Stomach (tissue), 9 donors: ENCODE measurements around the gene MIOX. TPM values are rescaled to one million over a fixed set of nuclear protein-coding genes. Genes with fewer than 3 reads are reported as not detected.

Source experiments
- DNase-seq, 2 donors: peaks; one replicate each; pipeline versions ENCODE4 v3.0.0 to v3.0.0-alpha.2; 2013 to 2019
- H3K27ac ChIP-seq, 5 donors: fragments of 200-600 bp in 4 of 5; sonication (generic) in 4 of 5; one replicate each; pipeline ENCODE4 v1.5.1; 2013 to 2019; ENCODE audit warnings: mild to moderate bottlenecking in 1 of 5, moderate library complexity in 1 of 5
- H3K27me3 ChIP-seq, 3 donors: fragments of 200-600 bp; sonication (generic); one replicate each; pipeline ENCODE4 v1.5.1; 2017 to 2019; ENCODE audit warnings: mixed run types in 1 of 3
- H3K36me3 ChIP-seq, 4 donors: fragments of 200-600 bp; sonication (generic); 1 replicate in 3 of 4; 2 replicates in 1 of 4; pipeline ENCODE4 v1.5.1; 2016 to 2019
- H3K4me1 ChIP-seq, 4 donors: fragments of 200-600 bp; sonication (generic); one replicate each; pipeline ENCODE4 v1.5.1; 2016 to 2019
- H3K4me3 ChIP-seq, 4 donors: fragments of 200-600 bp; sonication (generic) in 3 of 4; one replicate each; pipeline ENCODE4 v1.5.1; 2016 to 2019; ENCODE audit warnings: mild to moderate bottlenecking in 1 of 4
- H3K9me3 ChIP-seq, 4 donors: fragments of 200-600 bp; sonication (generic); one replicate each; pipeline ENCODE4 v1.5.1; 2016 to 2019
- EP300 ChIP-seq: sonication (generic); formaldehyde crosslinking; IDR thresholded peaks from one replicate; pipeline ENCODE4 v1.6.1; 2017; ENCODE audit warnings: antibody characterized with exemption
- POLR2A ChIP-seq, 4 donors: fragments of 450-650 bp; IDR thresholded peaks; one replicate each; pipeline ENCODE4 v1.6.1; 2016; ENCODE audit warnings: antibody characterized with exemption in 4 of 4, control low read depth in 2 of 4, mild to moderate bottlenecking in 1 of 4, moderate library complexity in 1 of 4
- POLR2AphosphoS5 ChIP-seq, 3 donors: sonication (generic); formaldehyde crosslinking; IDR thresholded peaks; one replicate each; pipeline ENCODE4 v1.6.1; 2016; ENCODE audit warnings: antibody characterized with exemption in 3 of 3
- WGBS, 5 donors: extraction: QIAGEN DNeasy Blood & Tissue Kit in 3 of 5; methylation state at CpG; one replicate each; pipeline versions ENCODE4 v1.1.5 to v1.1.7; 2013 to 2018; 5-methylcytosine and 5-hydroxymethylcytosine counted together
- intact Hi-C: fragments of 100-400 bp; cut with DNase I; formaldehyde crosslinking; loops from one replicate; pipeline ENCODE4 v1.15.1; 2023; ENCODE audit warnings: low total_unique reads
- polyA plus RNA-seq, 3 donors: library from polyadenylated mRNA; stranded (reverse); fragments of 200-250 nt; gene quantifications; one replicate each; pipeline ENCODE4 v1.2.3, GENCODE V29; 2013
- total RNA-seq, 5 donors: library from RNA; depleted of rRNA; stranded (reverse); fragments of >200 nt; gene quantifications; one replicate each; pipeline versions ENCODE4 v1.1.0 to v1.2.3, GENCODE V29; 2014 to 2016
- TF ChIP-seq, protein P1 (sequence below), 7 experiments: fragments of 450-650 bp in 4 of 7; fragments of 200-600 bp in 3 of 7; sonication (generic) in 3 of 7; IDR thresholded peaks; one replicate each; pipeline ENCODE4 v1.5.1; 2016 to 2019; ENCODE audit warnings: antibody characterized with exemption in 7 of 7, control low read depth in 2 of 7, mild to moderate bottlenecking in 1 of 7
- donor health status: healthy with polysubstance abuse.
- donor health status: Bipolar disorder and iron deficiency.
- donor health status: healthy.

The MIOX gene
- total and polyA plus RNA-seq, 8 donors: 0.40 TPM; not detected in 7

GRCh38 chr22:50513175-50513574, 26.5 kb downstream of the MIOX start:
- no peak for DNase-seq
- WGBS, 5 donors: 96 to 98% (median 97%) methylated on average over 15 of the region's 15 CpGs
- H3K4me3 ChIP-seq: no peak overlapping the region
- H3K9me3 ChIP-seq: no peaks in the 10 kb centered on the region
- H3K27me3 ChIP-seq: no peaks in the 10 kb centered on the region
- peaks cover 10 to 43% (median 36%) of the 10 kb centered on the region in 4 donors for H3K36me3 ChIP-seq
- intact Hi-C loops: no loop called here
- TF ChIP-seq POLR2AphosphoS5 (IDR thresholded peaks at IDR 0.05): no peak
- no peak for TF ChIP-seq POLR2A (IDR thresholded peaks at IDR 0.05)
- TF ChIP-seq, protein P1, sequence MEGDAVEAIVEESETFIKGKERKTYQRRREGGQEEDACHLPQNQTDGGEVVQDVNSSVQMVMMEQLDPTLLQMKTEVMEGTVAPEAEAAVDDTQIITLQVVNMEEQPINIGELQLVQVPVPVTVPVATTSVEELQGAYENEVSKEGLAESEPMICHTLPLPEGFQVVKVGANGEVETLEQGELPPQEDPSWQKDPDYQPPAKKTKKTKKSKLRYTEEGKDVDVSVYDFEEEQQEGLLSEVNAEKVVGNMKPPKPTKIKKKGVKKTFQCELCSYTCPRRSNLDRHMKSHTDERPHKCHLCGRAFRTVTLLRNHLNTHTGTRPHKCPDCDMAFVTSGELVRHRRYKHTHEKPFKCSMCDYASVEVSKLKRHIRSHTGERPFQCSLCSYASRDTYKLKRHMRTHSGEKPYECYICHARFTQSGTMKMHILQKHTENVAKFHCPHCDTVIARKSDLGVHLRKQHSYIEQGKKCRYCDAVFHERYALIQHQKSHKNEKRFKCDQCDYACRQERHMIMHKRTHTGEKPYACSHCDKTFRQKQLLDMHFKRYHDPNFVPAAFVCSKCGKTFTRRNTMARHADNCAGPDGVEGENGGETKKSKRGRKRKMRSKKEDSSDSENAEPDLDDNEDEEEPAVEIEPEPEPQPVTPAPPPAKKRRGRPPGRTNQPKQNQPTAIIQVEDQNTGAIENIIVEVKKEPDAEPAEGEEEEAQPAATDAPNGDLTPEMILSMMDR (IDR thresholded peaks at IDR 0.05): no peak
- TF ChIP-seq EP300: no peak
- H3K4me1 ChIP-seq: peaks cover 12 to 26% (median 21%) of the 10 kb centered on the region in 4 donors
- no peak overlapping the region for H3K27ac ChIP-seq

DNA sequence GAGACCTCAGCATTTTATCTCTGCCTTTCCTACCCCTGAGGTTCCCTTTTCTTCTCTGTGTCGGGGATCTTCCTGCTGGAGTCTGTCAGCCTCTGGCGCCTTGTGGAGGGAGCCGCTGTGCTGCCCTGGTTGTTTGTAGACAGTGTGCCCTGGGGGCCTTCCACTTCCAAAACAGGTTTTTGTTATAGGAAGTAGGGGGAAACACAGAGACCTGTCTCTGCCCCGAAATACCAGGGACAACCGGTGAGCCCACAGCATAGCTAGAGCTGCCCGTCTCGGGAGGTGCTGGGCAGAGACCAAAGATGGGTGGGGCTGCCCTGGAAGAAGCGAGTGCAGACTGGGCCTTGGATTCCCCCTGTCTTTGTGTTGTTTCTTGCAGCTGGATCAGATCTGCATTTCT, 29.4 kb downstream of the MIOX start:
- 84 to 91% (median 88%) methylated on average over 6 to 8 of the region's 8 CpGs for WGBS, 5 donors
- TF ChIP-seq POLR2AphosphoS5 (IDR thresholded peaks at IDR 0.05) (no peak), EP300 (no peak), POLR2A (IDR thresholded peaks at IDR 0.05) (no peak)
- TF ChIP-seq, protein P1 (IDR thresholded peaks at IDR 0.05): no peak
- intact Hi-C loops: no loop called here

DNA sequence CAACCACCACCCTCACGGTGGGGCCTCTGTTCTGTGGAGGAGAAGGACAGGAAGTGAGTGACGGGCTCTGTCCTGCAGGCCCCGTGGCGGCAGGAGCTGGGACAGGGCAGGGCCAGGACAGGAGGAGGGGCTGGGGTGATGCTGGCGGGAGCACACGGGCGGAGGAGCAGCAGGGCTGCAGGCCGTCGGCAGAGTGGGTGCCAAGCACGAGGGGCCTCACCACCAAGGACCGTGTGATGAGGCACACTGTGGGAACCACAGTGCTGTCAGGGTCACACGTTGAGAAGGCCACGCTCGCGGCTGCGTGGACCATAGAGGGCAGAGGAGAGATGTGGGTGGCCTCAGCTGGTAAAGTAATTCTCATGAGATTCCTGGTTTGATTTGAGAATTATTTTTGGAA, 30.2 kb downstream of the MIOX start:
- intact Hi-C loops: no loop called here
- no peaks in the 10 kb centered on the region for H3K27me3 ChIP-seq
- no peak overlapping the region for H3K4me3 ChIP-seq
- TF ChIP-seq EP300 (no peak), POLR2AphosphoS5 (IDR thresholded peaks at IDR 0.05) (no peak), POLR2A (IDR thresholded peaks at IDR 0.05) (no peak)
- TF ChIP-seq, protein P1 (IDR thresholded peaks at IDR 0.05): no peak
- no peaks in the 10 kb centered on the region for H3K9me3 ChIP-seq
- WGBS, 5 donors: 83 to 88% (median 85%) methylated on average over 15 to 16 of the region's 16 CpGs
- H3K36me3 ChIP-seq: peaks cover 32 to 72% (median 65%) of the 10 kb centered on the region in 4 donors
- H3K4me1 ChIP-seq: peaks cover 0 to 4% (median 2%) of the 10 kb centered on the region in 4 donors
- no peak overlapping the region for H3K27ac ChIP-seq
- no peak for DNase-seq

More for the DNA sequence above, 29.4 kb downstream of the MIOX start:
- Histone ChIP-seq H3K4me1 (peaks cover 0 to 6% (median 2%) of the 10 kb centered on the region in 4 donors), H3K27ac (no peak overlapping the region), H3K27me3 (no peaks in the 10 kb centered on the region), H3K36me3 (peaks cover 28 to 69% (median 58%) of the 10 kb centered on the region in 4 donors), H3K9me3 (no peaks in the 10 kb centered on the region), H3K4me3 (no peak overlapping the region)
- DNase-seq: no peak

DNA sequence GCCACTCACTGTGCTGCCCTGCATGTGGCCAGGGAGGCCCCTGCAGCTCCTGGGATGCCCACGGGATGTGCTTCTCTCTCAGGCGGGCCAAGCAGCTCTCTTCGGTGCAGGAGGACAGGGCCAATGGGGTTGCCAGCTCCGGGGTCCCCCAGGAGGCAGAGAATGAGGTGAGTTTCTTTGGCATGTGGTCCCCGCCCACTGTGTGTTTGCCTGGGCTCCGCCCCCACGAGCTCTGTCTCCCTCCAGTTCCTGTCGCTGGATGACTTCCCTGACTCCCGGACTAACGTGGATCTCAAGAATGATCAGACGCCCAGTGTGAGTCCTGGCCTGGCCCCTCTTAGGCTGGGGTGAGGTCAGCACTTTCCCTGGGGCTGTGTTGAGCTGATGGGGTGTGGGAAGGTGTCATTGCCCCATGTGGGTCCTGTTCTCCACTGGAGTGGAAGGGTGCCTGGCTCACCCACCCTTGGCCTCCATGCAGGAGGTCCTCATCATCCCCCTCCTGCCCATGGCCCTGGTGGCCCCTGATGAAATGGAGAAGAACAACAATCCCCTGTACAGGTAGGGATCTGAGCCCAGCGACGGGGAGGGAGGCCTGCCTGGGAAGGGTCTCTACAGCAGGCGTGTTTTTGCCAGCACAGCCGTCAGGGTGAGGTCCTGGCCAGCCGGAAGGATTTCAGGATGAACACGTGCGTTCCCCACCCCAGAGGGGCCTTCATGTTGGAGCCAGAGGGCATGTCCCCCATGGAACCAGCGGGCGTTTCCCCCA, 31.0 kb downstream of the MIOX start:
- no peak overlapping the region for H3K4me3 ChIP-seq
- no peaks in the 10 kb centered on the region for H3K9me3 ChIP-seq
- no peak for TF ChIP-seq POLR2A (IDR thresholded peaks at IDR 0.05)
- TF ChIP-seq, protein P1 (IDR thresholded peaks at IDR 0.05): no peak
- no peak for TF ChIP-seq EP300
- TF ChIP-seq POLR2AphosphoS5 (IDR thresholded peaks at IDR 0.05): no peak

More for the DNA sequence above, 31.0 kb downstream of the MIOX start:
- no peak for DNase-seq
- H3K27me3 ChIP-seq: no peaks in the 10 kb centered on the region
- intact Hi-C loops: no loop called here
- H3K27ac ChIP-seq: no peak overlapping the region
- WGBS, 5 donors: 77 to 89% (median 82%) methylated on average over 11 to 20 of the region's 20 CpGs
- H3K4me1 ChIP-seq: peaks cover 0 to 4% (median 0%) of the 10 kb centered on the region in 4 donors
- H3K36me3 ChIP-seq: peaks cover 39 to 76% (median 70%) of the 10 kb centered on the region in 4 donors
